Spleen (tissue), 11 donors: ENCODE measurements around the gene TOP3A. TPM values are rescaled to one million over a fixed set of nuclear protein-coding genes. Genes with fewer than 3 reads are reported as not detected.

ENCODE experiments used
- DNase-seq: peaks from one replicate; pipeline ENCODE4 v3.0.0-alpha.2; 2020
- H3K27ac ChIP-seq, 8 donors: fragments of 200-600 bp; sonication (generic) in 7 of 8; 1 replicate in 4 of 8; 2 replicates in 4 of 8; pipeline versions ENCODE4 v1.5.0 to v1.8.0; 2016 to 2021; ENCODE audit warnings: inconsistent platforms in 4 of 8, mild to moderate bottlenecking in 4 of 8, moderate library complexity in 1 of 8
- H3K27me3 ChIP-seq, 7 donors: fragments of 200-600 bp; sonication (generic) in 6 of 7; replicated peaks in 1 of 7; 1 replicate in 4 of 7; 2 replicates in 3 of 7; pipeline versions ENCODE4 v1.5.0 to v1.8.0; 2016 to 2021; ENCODE audit warnings: inconsistent platforms in 3 of 7, mild to moderate bottlenecking in 1 of 7
- H3K36me3 ChIP-seq, 6 donors: fragments of 200-600 bp; sonication (generic) in 5 of 6; 1 replicate in 4 of 6; 2 replicates in 2 of 6; pipeline versions ENCODE4 v1.5.0 to v1.8.0; 2016 to 2021; ENCODE audit warnings: inconsistent platforms in 2 of 6
- H3K4me1 ChIP-seq, 6 donors: fragments of 200-600 bp; sonication (generic) in 5 of 6; 1 replicate in 3 of 6; 2 replicates in 3 of 6; pipeline versions ENCODE4 v1.5.0 to v1.8.0; 2016 to 2021; ENCODE audit warnings: inconsistent platforms in 3 of 6
- H3K4me3 ChIP-seq, 8 donors: fragments of 200-600 bp; sonication (generic) in 7 of 8; 1 replicate in 4 of 8; 2 replicates in 4 of 8; pipeline versions ENCODE4 v1.5.0 to v1.8.0; 2016 to 2021; ENCODE audit warnings: inconsistent platforms in 4 of 8, mild to moderate bottlenecking in 4 of 8, moderate library complexity in 2 of 8
- H3K9me3 ChIP-seq, 8 donors: fragments of 200-600 bp; sonication (generic) in 7 of 8; 1 replicate in 4 of 8; 2 replicates in 4 of 8; pipeline versions ENCODE4 v1.5.0 to v1.8.0; 2016 to 2021; ENCODE audit warnings: inconsistent platforms in 4 of 8
- POLR2A ChIP-seq, 3 donors: fragments of 450-650 bp; IDR thresholded peaks; one replicate each; pipeline ENCODE4 v1.5.1; 2017; ENCODE audit warnings: antibody characterized with exemption in 3 of 3, mild to moderate bottlenecking in 1 of 3
- POLR2AphosphoS5 ChIP-seq, 3 donors: sonication (generic); formaldehyde crosslinking; IDR thresholded peaks; one replicate each; pipeline ENCODE4 v1.5.1; 2017; ENCODE audit warnings: antibody characterized with exemption in 3 of 3
- WGBS, 5 donors: extraction: QIAGEN DNeasy Blood & Tissue Kit in 3 of 5; methylation state at CpG; one replicate each; pipeline versions ENCODE4 v1.1.5 to v1.1.7; 2013 to 2018; 5-methylcytosine and 5-hydroxymethylcytosine counted together
- intact Hi-C: fragments of 100-400 bp; cut with DNase I; formaldehyde crosslinking; loops from one replicate; pipeline ENCODE4 v1.15.0; 2023; ENCODE audit warnings: low total_unique reads
- polyA plus RNA-seq, 3 donors: library from polyadenylated mRNA; stranded (reverse); fragments of 200-250 nt; gene quantifications; one replicate each; pipeline ENCODE4 v1.2.1, GENCODE V29; 2013
- total RNA-seq, 7 donors: library from RNA; depleted of rRNA in 3 of 7; stranded (reverse); fragments of >200 nt in 3 of 7; fragmentation: NEBNext Ultra II Directional in 4 of 7; extraction: Animal tissue kit (Norgen Biotek cat#: 25700) in 4 of 7; gene quantifications; one replicate each; pipeline versions ENCODE4 v1.1.0 to v1.2.1, GENCODE V29; 2016 to 2021
- TF ChIP-seq, protein P1 (sequence below), 11 experiments: fragments of 200-600 bp in 7 of 11; fragments of 450-650 bp in 4 of 11; sonication (generic) in 4 of 11; IDR thresholded peaks in 8 of 11; conservative IDR thresholded peaks in 3 of 11; 1 replicate in 7 of 11; 2 replicates in 4 of 11; pipeline versions ENCODE4 v1.4.0 to v1.8.0; 2016 to 2021; ENCODE audit warnings: antibody characterized with exemption in 11 of 11, inconsistent platforms in 4 of 11, mild to moderate bottlenecking in 1 of 11
- donor health status: healthy with polysubstance abuse.
- donor health status: DM: no; HTN: no; CAD: no; lungs with moderate emphysema.
- donor health status: DM: no; HTN: no; CAD: no.
- donor health status: Bipolar disorder and iron deficiency.
- donor health status: healthy.
- donor health status: DM: no; HTN: no; CAD: no.
- donor health status: DM: yes; HTN: yes; CAD: no.

The TOP3A gene
- total and polyA plus RNA-seq, 10 donors, result 9.8 to 60.1 (median 43.9) TPM

DNA sequence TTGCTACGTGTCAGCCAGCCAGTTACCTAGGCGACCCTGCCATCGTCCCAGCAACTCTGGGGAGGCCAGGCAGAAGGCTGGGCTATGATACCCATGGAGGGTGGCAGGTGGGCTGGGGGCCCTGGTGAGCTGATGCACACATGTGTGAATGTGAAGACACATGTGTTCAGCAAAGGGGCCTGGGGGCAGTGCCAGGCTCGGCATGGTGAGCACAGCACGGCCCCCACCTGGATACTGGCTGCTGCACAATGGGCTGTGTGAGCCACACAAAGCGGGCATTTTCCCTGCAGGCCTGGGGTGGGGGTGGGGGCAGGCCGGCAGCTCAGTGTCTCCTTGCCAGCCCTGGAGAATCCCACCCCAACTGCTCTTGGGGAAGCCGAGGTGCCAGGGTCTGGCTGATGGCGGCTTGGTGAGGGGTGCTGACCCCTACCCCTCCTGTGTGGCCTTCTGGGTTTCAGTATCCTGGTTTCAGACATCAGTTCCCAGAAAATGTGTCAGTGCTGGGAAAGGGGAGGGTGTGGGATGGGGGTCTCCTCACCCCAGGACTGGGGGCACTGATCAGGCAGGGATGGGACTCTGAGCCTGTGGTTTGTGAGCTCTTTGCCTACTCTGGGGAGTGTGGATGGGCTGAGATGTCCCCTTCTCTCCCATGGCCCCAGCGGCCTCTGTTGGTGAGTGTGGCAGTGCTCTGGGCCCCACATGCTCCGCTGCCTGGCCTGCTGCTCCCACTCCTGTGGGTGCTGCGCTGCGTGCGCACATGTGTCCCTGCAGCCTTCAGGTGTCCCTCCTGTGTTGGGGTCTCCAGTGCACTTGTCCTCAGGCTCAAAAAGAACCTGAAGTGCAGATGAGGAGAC, 84.3 kb downstream of the TOP3A start:
- Histone ChIP-seq H3K27me3 (no peaks in the 10 kb centered on the region), H3K36me3 (peaks cover 0 to 38% (median 24%) of the 10 kb centered on the region in 6 donors), H3K27ac (no peak overlapping the region), H3K4me3 (no peak overlapping the region), H3K9me3 (no peaks in the 10 kb centered on the region), H3K4me1 (peaks cover 3 to 32% (median 13%) of the 10 kb centered on the region in 6 donors)
- intact Hi-C loops, result no loop called here
- WGBS, 5 donors, result 79 to 95% (median 87%) methylated on average over 10 to 14 of the region's 14 CpGs
- TF ChIP-seq POLR2AphosphoS5 (IDR thresholded peaks at IDR 0.05) (no peak), POLR2A (IDR thresholded peaks at IDR 0.05) (no peak)
- TF ChIP-seq, protein P1, sequence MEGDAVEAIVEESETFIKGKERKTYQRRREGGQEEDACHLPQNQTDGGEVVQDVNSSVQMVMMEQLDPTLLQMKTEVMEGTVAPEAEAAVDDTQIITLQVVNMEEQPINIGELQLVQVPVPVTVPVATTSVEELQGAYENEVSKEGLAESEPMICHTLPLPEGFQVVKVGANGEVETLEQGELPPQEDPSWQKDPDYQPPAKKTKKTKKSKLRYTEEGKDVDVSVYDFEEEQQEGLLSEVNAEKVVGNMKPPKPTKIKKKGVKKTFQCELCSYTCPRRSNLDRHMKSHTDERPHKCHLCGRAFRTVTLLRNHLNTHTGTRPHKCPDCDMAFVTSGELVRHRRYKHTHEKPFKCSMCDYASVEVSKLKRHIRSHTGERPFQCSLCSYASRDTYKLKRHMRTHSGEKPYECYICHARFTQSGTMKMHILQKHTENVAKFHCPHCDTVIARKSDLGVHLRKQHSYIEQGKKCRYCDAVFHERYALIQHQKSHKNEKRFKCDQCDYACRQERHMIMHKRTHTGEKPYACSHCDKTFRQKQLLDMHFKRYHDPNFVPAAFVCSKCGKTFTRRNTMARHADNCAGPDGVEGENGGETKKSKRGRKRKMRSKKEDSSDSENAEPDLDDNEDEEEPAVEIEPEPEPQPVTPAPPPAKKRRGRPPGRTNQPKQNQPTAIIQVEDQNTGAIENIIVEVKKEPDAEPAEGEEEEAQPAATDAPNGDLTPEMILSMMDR (IDR thresholded peaks at IDR 0.05 in 8 of 11, conservative IDR thresholded peaks at IDR 0.05 in 3 of 11), result no peak
- DNase-seq, result no peak

- Histone ChIP-seq H3K36me3 (peaks cover 0 to 31% (median 16%) of the 10 kb centered on the region in 6 donors), H3K27me3 (no peaks in the 10 kb centered on the region), H3K4me3 (no peak overlapping the region), H3K27ac (no peak overlapping the region), H3K9me3 (no peaks in the 10 kb centered on the region), H3K4me1 (peaks cover 3 to 37% (median 17%) of the 10 kb centered on the region in 6 donors)
- intact Hi-C loops, result no loop called here
- no peak for DNase-seq
- WGBS, 5 donors, result 93 to 100% (median 98%) methylated on average over 1 to 7 of the region's 7 CpGs
- TF ChIP-seq POLR2A (IDR thresholded peaks at IDR 0.05) (no peak), POLR2AphosphoS5 (IDR thresholded peaks at IDR 0.05) (no peak)
- TF ChIP-seq, protein P1 (IDR thresholded peaks at IDR 0.05 in 8 of 11, conservative IDR thresholded peaks at IDR 0.05 in 3 of 11), result no peak
Observed at GRCh38 chr17:18229771-18230170, 85.0 kb downstream of the TOP3A start.

- intact Hi-C loops, result no loop called here
- peaks cover 0 to 26% (median 11%) of the 10 kb centered on the region in 6 donors for H3K36me3 ChIP-seq
- H3K9me3 ChIP-seq, result no peaks in the 10 kb centered on the region
- no peaks in the 10 kb centered on the region for H3K27me3 ChIP-seq
- peaks cover 3 to 42% (median 20%) of the 10 kb centered on the region in 6 donors for H3K4me1 ChIP-seq
- H3K27ac ChIP-seq, result no peak overlapping the region
- H3K4me3 ChIP-seq, result no peak overlapping the region
- WGBS, 5 donors, result 67 to 93% (median 83%) methylated on average over 2 to 4 of the region's 4 CpGs
- TF ChIP-seq, protein P1 (IDR thresholded peaks at IDR 0.05 in 8 of 11, conservative IDR thresholded peaks at IDR 0.05 in 3 of 11), result no peak
- TF ChIP-seq POLR2A (IDR thresholded peaks at IDR 0.05), result no peak
- no peak for TF ChIP-seq POLR2AphosphoS5 (IDR thresholded peaks at IDR 0.05)
- DNase-seq, result no peak
Observed at GRCh38 chr17:18229254-18229653, 85.5 kb downstream of the TOP3A start.

DNA sequence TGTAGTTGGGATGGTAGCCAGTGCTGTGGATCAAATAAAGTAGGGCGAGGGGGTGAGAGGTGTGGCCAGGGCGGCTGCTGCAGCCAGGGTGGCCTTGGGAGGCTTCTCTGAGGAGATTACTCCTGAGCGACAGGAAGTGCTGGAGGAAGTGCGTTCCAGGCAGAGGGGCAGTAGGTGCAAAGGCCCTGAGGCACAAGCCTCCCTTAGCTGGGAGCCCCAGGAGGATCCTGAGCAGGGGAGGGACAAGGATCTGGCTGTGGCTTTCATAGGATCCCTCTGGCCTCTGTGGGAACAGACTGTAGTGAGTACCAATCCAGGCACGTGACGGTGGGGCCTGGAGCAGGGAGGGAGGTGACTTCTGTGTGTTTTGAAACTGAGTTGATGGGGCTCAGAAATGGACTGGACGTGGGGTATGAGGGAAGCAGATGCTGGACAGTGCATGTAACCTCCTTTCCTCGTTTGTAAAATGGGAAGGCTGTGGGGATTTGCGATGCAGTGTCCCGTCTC, 86.6 kb downstream of the TOP3A start:
- H3K9me3 ChIP-seq, result no peaks in the 10 kb centered on the region
- H3K27ac ChIP-seq, result no peak overlapping the region
- H3K36me3 ChIP-seq, result peaks cover 0 to 15% (median 3%) of the 10 kb centered on the region in 6 donors
- intact Hi-C loops, result no loop called here
- H3K4me1 ChIP-seq, result peaks cover 3 to 42% (median 20%) of the 10 kb centered on the region in 6 donors
- TF ChIP-seq POLR2AphosphoS5 (IDR thresholded peaks at IDR 0.05), result no peak
- TF ChIP-seq POLR2A (IDR thresholded peaks at IDR 0.05), result no peak
- TF ChIP-seq, protein P1 (IDR thresholded peaks at IDR 0.05 in 8 of 11, conservative IDR thresholded peaks at IDR 0.05 in 3 of 11), result no peak
- 80 to 97% (median 90%) methylated on average over 10 of the region's 10 CpGs for WGBS, 5 donors
- no peak overlapping the region for H3K4me3 ChIP-seq
- H3K27me3 ChIP-seq, result no peaks in the 10 kb centered on the region
- DNase-seq, result no peak
